WTC11 (cell line): ENCODE data around the gene SEC22C. TPM values are rescaled to one million over a fixed set of nuclear protein-coding genes. Genes with fewer than 3 reads are reported as not detected.

Experiments
- ATAC-seq: fragments of 200-7000 bp; cut with Tn5 transposase; 2 replicates; pipeline ENCODE4 v1.10.0; 2021; ENCODE audit warnings: mild to moderate bottlenecking, moderate library complexity
- CTCF ChIA-PET: fragments of 300-600 bp; sonication (Branson Sonifier 250); formaldehyde crosslinking; loops from one replicate; lab custom pipeline; 2021; ENCODE audit warnings: antibody characterized with exemption; lab: Charles Lee
- POLR2A ChIA-PET: fragments of 350-600 bp; sonication (Branson Sonifier 250); formaldehyde crosslinking; loops from one replicate; lab custom pipeline; 2021; ENCODE audit warnings: antibody characterized with exemption; lab: Charles Lee
- DNase-seq: peaks from one replicate; pipeline ENCODE4 v3.0.0; 2021; ENCODE audit warnings: low spot score
- H3K27ac Mint-ChIP-seq: 2 replicates; pipeline ENCODE4 v1.8.0; 2021; ENCODE audit warnings: mixed read lengths
- H3K27me3 Mint-ChIP-seq: 2 replicates; pipeline ENCODE4 v1.8.0; 2021; ENCODE audit warnings: low read depth, mild to moderate bottlenecking, moderate library complexity, mixed read lengths
- H3K36me3 Mint-ChIP-seq: 2 replicates; pipeline ENCODE4 v1.8.0; 2021; ENCODE audit warnings: mixed read lengths
- H3K4me1 Mint-ChIP-seq: 2 replicates; pipeline ENCODE4 v1.8.0; 2022; ENCODE audit warnings: mixed read lengths
- H3K4me3 Mint-ChIP-seq: 2 replicates; pipeline ENCODE4 v1.8.0; 2021; ENCODE audit warnings: mild to moderate bottlenecking, moderate library complexity, mixed read lengths
- H3K9me3 Mint-ChIP-seq: 2 replicates; pipeline ENCODE4 v1.8.0; 2021; ENCODE audit warnings: mixed read lengths
- ATF2 ChIP-seq: sonication (generic); formaldehyde crosslinking; IDR thresholded peaks from 2 replicates; pipeline ENCODE4 v1.8.1; 2022; ENCODE audit warnings: low read depth, missing genetic modification reagents, borderline replicate concordance
- EMX1 ChIP-seq: fragments of 250-450 bp; sonication (Bioruptor Pico); IDR thresholded peaks from 2 replicates; pipeline ENCODE4 v1.8.0; 2021; ENCODE audit warnings: mild to moderate bottlenecking
- ESRRA ChIP-seq: sonication (generic); formaldehyde crosslinking; IDR thresholded peaks from 2 replicates; pipeline ENCODE4 v1.8.1; 2022; ENCODE audit warnings: mild to moderate bottlenecking, missing genetic modification reagents, borderline replicate concordance
- FOXP1 ChIP-seq: sonication (generic); formaldehyde crosslinking; IDR thresholded peaks from 2 replicates; pipeline ENCODE4 v1.8.0; 2022; ENCODE audit warnings: missing genetic modification reagents, mild to moderate bottlenecking, moderate library complexity, borderline replicate concordance
- KAT7 ChIP-seq: sonication (generic); formaldehyde crosslinking; IDR thresholded peaks from 2 replicates; pipeline ENCODE4 v1.8.1; 2023; ENCODE audit warnings: missing genetic modification reagents, mild to moderate bottlenecking, borderline replicate concordance
- MXD4 ChIP-seq: fragments of 250-450 bp; sonication (Bioruptor Pico); IDR thresholded peaks from 2 replicates; pipeline ENCODE4 v1.8.0; 2021; ENCODE audit warnings: mild to moderate bottlenecking, moderate library complexity, borderline replicate concordance
- NFYB ChIP-seq: sonication (generic); formaldehyde crosslinking; conservative IDR thresholded peaks from 2 replicates; pipeline ENCODE4 v1.8.0; 2022; ENCODE audit warnings: low read depth, missing genetic modification reagents
- NR1H2 ChIP-seq: sonication (generic); formaldehyde crosslinking; IDR thresholded peaks from 2 replicates; pipeline ENCODE4 v1.9.0; 2021; ENCODE audit warnings: mild to moderate bottlenecking, moderate library complexity, missing genetic modification reagents
- RELA ChIP-seq: sonication (generic); formaldehyde crosslinking; IDR thresholded peaks from 2 replicates; pipeline ENCODE4 v1.8.1; 2022; ENCODE audit warnings: missing genetic modification reagents, mild to moderate bottlenecking, borderline replicate concordance
- SP1 ChIP-seq: sonication (generic); formaldehyde crosslinking; conservative IDR thresholded peaks from 2 replicates; pipeline ENCODE4 v1.8.1; 2022; ENCODE audit warnings: missing genetic modification reagents
- STAT6 ChIP-seq: sonication (generic); formaldehyde crosslinking; conservative IDR thresholded peaks from 2 replicates; pipeline ENCODE4 v1.8.1; 2023; ENCODE audit warnings: mild to moderate bottlenecking, low read depth, missing genetic modification reagents, moderate library complexity
- TEAD1 ChIP-seq: sonication (generic); formaldehyde crosslinking; IDR thresholded peaks from 2 replicates; pipeline ENCODE4 v1.8.0; 2022; ENCODE audit warnings: mild to moderate bottlenecking, missing genetic modification reagents
- TEAD4 ChIP-seq: sonication (generic); formaldehyde crosslinking; IDR thresholded peaks from 2 replicates; pipeline ENCODE4 v1.8.0; 2022; ENCODE audit warnings: mild to moderate bottlenecking, missing genetic modification reagents
- ZNF263 ChIP-seq: sonication (generic); formaldehyde crosslinking; IDR thresholded peaks from 2 replicates; pipeline ENCODE4 v1.8.1; 2022; ENCODE audit warnings: low read depth, mild to moderate bottlenecking, moderate library complexity, missing genetic modification reagents
- ZNF416 ChIP-seq: fragments of 250-450 bp; sonication (Bioruptor Pico); IDR thresholded peaks from 2 replicates; pipeline ENCODE4 v1.9.0; 2021; ENCODE audit warnings: mild to moderate bottlenecking, inconsistent platforms
- ZNF423 ChIP-seq: fragments of 250-450 bp; sonication (Bioruptor Pico); IDR thresholded peaks from 2 replicates; pipeline ENCODE4 v2.1.2; 2022; ENCODE audit warnings: mild to moderate bottlenecking, moderate library complexity
- total RNA-seq: library from RNA; stranded (reverse); gene quantifications from 3 replicates; pipeline ENCODE4 v1.2.3, GENCODE V29; 2021
- TF ChIP-seq, protein P1 (sequence below): sonication (generic); formaldehyde crosslinking; IDR thresholded peaks from 2 replicates; pipeline ENCODE4 v1.8.1; 2022; ENCODE audit warnings: missing genetic modification reagents, borderline replicate concordance
- TF ChIP-seq, protein P2 (sequence below): sonication (generic); formaldehyde crosslinking; IDR thresholded peaks from 2 replicates; pipeline ENCODE4 v1.8.0; 2022; ENCODE audit warnings: mild to moderate bottlenecking, missing genetic modification reagents
- TF ChIP-seq, protein P3 (sequence below): sonication (generic); formaldehyde crosslinking; IDR thresholded peaks from 2 replicates; pipeline ENCODE4 v1.8.1; 2023; ENCODE audit warnings: mild to moderate bottlenecking, missing genetic modification reagents, moderate library complexity

The SEC22C gene
- total RNA-seq, 1 experiment from 2014 or later: 37.0 TPM

DNA sequence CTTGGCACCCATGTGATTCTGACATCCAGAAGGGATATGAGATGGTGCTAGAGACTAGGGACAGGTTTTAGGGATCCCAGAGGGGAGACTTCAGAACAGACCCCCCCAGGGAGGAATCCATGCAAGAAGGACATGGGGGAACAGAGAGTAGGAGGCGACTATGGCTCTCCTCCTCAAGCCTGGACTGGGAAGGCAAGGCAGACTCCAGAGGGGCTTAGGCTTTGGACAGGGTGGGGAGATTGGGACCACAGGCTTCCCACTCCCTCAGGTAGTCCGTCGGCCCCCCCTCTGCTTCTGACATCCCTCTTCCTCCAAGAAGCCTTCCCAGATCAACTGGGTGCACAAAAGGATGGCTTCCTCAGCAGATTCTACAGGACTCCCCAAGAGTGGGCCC, 82.3 kb downstream of the SEC22C start (continued):
- no peak for TF ChIP-seq ATF2
- TF ChIP-seq, all 79 proteins: peak for 0

DNA sequence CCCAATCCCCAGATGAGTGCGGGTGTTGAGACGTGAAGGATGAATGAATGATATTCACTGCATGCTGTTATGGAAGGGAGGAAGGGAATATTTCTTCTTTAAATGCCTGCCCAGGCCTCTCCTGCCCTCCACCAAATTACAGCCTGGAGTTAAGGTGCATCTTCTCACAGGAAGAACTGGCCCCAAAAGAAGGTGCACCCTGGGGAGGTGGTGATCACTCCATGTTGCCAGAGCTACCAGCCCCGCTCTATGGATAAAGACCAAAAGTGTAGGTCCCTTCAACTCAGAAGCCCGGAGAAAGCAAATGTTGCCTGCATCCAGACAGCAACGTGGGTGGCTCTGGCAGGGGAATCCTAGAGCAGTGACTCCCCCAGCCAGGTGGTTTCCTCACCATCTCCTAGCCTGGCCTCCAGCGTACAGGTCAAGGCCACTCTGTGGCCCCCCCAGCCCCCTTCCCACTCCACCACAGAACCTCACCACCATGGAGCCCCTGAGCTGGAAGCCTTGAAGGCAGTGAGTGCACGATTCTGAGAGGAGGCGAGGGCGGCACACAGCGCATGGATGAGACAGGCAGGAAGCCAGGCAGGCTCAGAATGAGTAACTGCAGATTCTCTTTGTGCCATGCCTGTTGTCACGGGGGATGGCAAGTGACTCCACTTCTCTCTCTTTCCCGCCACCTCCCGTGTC, 82.8 kb downstream of the SEC22C start:
- ATAC-seq (no peak), DNase-seq (no peak)
- Mint-ChIP-seq H3K4me3 (no peak overlapping the region), H3K36me3 (no peaks in the 10 kb centered on the region), H3K27ac (no peak overlapping the region), H3K27me3 (peaks cover 64% of the 10 kb centered on the region), H3K9me3 (no peaks in the 10 kb centered on the region), H3K4me1 (peaks cover 39% of the 10 kb centered on the region)
- POLR2A ChIA-PET: no interaction called here
- no peak for TF ChIP-seq ZNF423
- TF ChIP-seq ZNF263 (CRISPR knock-in tag): no peak
- no peak for TF ChIP-seq EMX1 (CRISPR knock-in tag)
- TF ChIP-seq, protein P1, sequence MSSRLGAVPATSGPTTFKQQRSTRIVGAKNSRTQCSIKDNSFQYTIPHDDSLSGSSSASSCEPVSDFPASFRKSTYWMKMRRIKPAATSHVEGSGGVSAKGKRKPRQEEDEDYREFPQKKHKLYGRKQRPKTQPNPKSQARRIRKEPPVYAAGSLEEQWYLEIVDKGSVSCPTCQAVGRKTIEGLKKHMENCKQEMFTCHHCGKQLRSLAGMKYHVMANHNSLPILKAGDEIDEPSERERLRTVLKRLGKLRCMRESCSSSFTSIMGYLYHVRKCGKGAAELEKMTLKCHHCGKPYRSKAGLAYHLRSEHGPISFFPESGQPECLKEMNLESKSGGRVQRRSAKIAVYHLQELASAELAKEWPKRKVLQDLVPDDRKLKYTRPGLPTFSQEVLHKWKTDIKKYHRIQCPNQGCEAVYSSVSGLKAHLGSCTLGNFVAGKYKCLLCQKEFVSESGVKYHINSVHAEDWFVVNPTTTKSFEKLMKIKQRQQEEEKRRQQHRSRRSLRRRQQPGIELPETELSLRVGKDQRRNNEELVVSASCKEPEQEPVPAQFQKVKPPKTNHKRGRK (CRISPR knock-in tag): no peak
- no peak for TF ChIP-seq RELA (CRISPR knock-in tag)
- TF ChIP-seq ZNF416 (CRISPR knock-in tag): no peak
- no peak for TF ChIP-seq FOXP1 (CRISPR knock-in tag)
- TF ChIP-seq TEAD4 (CRISPR knock-in tag): no peak
- TF ChIP-seq SP1 (CRISPR knock-in tag): no peak
- TF ChIP-seq, protein P2, sequence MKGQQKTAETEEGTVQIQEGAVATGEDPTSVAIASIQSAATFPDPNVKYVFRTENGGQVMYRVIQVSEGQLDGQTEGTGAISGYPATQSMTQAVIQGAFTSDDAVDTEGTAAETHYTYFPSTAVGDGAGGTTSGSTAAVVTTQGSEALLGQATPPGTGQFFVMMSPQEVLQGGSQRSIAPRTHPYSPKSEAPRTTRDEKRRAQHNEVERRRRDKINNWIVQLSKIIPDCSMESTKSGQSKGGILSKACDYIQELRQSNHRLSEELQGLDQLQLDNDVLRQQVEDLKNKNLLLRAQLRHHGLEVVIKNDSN (CRISPR knock-in tag): no peak
- no peak for TF ChIP-seq KAT7 (CRISPR knock-in tag)
- TF ChIP-seq NR1H2 (CRISPR knock-in tag): no peak
- TF ChIP-seq NFYB (CRISPR knock-in tag): no peak
- no peak for TF ChIP-seq STAT6 (CRISPR knock-in tag)
- TF ChIP-seq MXD4 (CRISPR knock-in tag): no peak
- no peak for TF ChIP-seq ESRRA (CRISPR knock-in tag)
- CTCF ChIA-PET: interaction anchor here (0.9 to 1.0 kb wide), 2 partner anchors 55 to 88 kb away, joined by 3 to 4 read pairs; partner anchors contain the start of gene LYZL4

DNA sequence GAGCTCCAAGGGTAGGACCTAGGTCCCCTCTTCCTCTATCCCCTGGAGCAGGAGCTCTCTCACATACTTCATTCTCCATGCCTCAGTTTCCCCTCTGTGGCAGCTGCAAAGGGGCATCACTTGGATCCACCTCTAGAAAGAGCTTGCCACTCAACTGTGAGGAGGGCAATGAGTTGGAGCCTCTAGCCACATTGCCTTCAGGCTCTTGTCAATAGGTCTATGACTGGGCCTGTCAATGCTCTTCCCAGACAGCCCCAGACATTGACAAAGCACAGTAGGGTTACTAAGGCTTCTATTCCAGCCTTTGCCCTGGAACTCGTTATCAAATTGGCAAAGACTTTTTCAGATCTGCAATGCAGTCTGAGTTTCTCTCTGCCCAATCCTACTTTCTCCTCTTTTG, 83.7 kb downstream of the SEC22C start:
- Mint-ChIP-seq H3K36me3 (no peaks in the 10 kb centered on the region), H3K27ac (no peak overlapping the region)
- TF ChIP-seq, protein P3, sequence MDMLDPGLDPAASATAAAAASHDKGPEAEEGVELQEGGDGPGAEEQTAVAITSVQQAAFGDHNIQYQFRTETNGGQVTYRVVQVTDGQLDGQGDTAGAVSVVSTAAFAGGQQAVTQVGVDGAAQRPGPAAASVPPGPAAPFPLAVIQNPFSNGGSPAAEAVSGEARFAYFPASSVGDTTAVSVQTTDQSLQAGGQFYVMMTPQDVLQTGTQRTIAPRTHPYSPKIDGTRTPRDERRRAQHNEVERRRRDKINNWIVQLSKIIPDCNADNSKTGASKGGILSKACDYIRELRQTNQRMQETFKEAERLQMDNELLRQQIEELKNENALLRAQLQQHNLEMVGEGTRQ (CRISPR knock-in tag): no peak
- no peak for TF ChIP-seq KAT7 (CRISPR knock-in tag)
- TF ChIP-seq TEAD1 (CRISPR knock-in tag): no peak
- TF ChIP-seq, all 79 proteins: peak for 0
- Mint-ChIP-seq H3K9me3 (no peaks in the 10 kb centered on the region), H3K27me3 (peaks cover 55% of the 10 kb centered on the region), H3K4me3 (no peak overlapping the region), H3K4me1 (peaks cover 33% of the 10 kb centered on the region)
- ChIA-PET POLR2A (no interaction called here), CTCF (interaction anchor here (0.9 to 1.4 kb wide), 6 partner anchors 21 to 268 kb away, joined by 3 to 6 read pairs (median 4); partner anchors contain the start of gene LYZL4)
- no peak for ATAC-seq
- DNase-seq: no peak
